Neural cell (in vitro differentiated cells): Measurements from ENCODE around the gene UBE3D.
"Not testable (repeated sequence)": the region's sequence is repeated elsewhere in the genome, so short reads cannot be mapped to it uniquely, and the experiment has no call there.

Source experiments
- CTCF ChIP-seq: fragments of 450-650 bp; IDR thresholded peaks from 2 replicates; pipeline ENCODE4 v1.5.1; 2014; ENCODE audit warnings: antibody characterized with exemption, mild to moderate bottlenecking, moderate library complexity; ENCODE audit not compliant: poor library complexity, severe bottlenecking
- EP300 ChIP-seq: fragments of 450-650 bp; conservative IDR thresholded peaks from 2 replicates; pipeline ENCODE4 v1.6.1; 2014; ENCODE audit warnings: antibody characterized with exemption, mild to moderate bottlenecking, moderate library complexity; ENCODE audit not compliant: poor library complexity, severe bottlenecking
- EZH2 ChIP-seq: fragments of 200-600, 300-800 bp; shearing (Covaris generic), sonication (generic); IDR thresholded peaks from 2 replicates; pipeline ENCODE4 v1.6.1; 2014; ENCODE audit warnings: antibody characterized with exemption, low read length, borderline replicate concordance, mild to moderate bottlenecking; ENCODE audit not compliant: insufficient read depth, poor library complexity, severe bottlenecking
- MXI1 ChIP-seq: fragments of 450-650 bp; conservative IDR thresholded peaks from 2 replicates; pipeline ENCODE4 v1.6.1; 2014; ENCODE audit warnings: antibody characterized with exemption, mild to moderate bottlenecking; ENCODE audit not compliant: poor library complexity, severe bottlenecking
- POLR2AphosphoS5 ChIP-seq: IDR thresholded peaks from 2 replicates; pipeline ENCODE4 v1.6.1; 2012
- RAD21 ChIP-seq: fragments of 450-650 bp; conservative IDR thresholded peaks from 2 replicates; pipeline ENCODE4 v1.6.1; 2014; ENCODE audit warnings: antibody characterized with exemption, mild to moderate bottlenecking, moderate library complexity
- REST ChIP-seq: IDR thresholded peaks from 2 replicates; pipeline ENCODE4 v1.6.1; 2012; ENCODE audit warnings: borderline replicate concordance
- SMC3 ChIP-seq: fragments of 450-650 bp; conservative IDR thresholded peaks from 2 replicates; pipeline ENCODE4 v1.6.1; 2014; ENCODE audit warnings: antibody characterized with exemption, mild to moderate bottlenecking, moderate library complexity; ENCODE audit not compliant: poor library complexity
- TAF1 ChIP-seq: IDR thresholded peaks from 2 replicates; pipeline ENCODE4 v1.6.1; 2012; ENCODE audit warnings: low read depth

DNA sequence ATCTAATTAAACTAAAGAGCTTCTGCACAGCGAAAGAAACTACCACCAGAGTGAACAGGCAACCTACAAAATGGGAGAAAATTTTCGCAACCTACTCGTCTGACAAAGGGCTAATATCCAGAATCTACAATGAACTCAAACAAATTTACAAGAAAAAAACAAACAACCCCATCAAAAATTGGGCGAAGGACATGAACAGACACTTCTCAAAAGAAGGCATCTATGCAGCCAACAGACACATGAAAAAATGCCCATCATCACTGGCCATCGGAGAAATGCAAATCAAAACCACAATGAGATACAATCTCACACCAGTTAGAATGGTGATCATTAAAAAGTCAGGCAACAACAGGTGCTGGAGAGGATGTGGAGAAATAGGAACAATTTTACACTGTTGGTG, 209.6 kb downstream of the UBE3D start:
- not testable (repeated sequence) for TF ChIP-seq CTCF, POLR2AphosphoS5, EZH2, EP300, REST, RAD21, SMC3, MXI1, TAF1
